Raji (cell line): ENCODE data around the gene CACNA1C.

Experiments
- POLR2A ChIP-seq: IDR thresholded peaks from 2 replicates; pipeline ENCODE4 v1.6.1; 2011; ENCODE audit warnings: low read depth, low read length, control low read depth; ENCODE audit not compliant: insufficient read depth

CACNA1C gene

GRCh38 chr12:2439332-2440100 lies 386.7 kb downstream of the CACNA1C start:
- TF ChIP-seq POLR2A = no peak

DNA sequence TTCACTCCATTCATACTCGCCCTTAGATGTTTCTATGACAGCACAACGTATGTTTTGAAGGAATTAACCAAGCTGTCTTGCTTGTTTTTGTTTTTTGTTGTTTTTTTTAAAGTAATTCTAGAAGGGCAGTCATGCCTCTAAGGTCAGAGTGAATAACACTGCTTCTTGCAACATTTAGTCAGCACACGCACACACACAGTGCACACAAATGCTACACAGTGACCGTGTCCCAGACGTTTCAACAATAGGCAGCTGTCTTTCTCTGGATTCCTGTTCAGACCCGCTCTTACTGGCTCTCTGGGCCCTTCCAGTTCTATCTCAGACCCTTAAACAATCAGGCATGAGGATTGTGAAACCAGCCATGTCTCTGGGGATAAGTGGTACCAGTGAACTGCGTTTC lies 391.0 kb downstream of the CACNA1C start:
- no peak for TF ChIP-seq POLR2A

DNA sequence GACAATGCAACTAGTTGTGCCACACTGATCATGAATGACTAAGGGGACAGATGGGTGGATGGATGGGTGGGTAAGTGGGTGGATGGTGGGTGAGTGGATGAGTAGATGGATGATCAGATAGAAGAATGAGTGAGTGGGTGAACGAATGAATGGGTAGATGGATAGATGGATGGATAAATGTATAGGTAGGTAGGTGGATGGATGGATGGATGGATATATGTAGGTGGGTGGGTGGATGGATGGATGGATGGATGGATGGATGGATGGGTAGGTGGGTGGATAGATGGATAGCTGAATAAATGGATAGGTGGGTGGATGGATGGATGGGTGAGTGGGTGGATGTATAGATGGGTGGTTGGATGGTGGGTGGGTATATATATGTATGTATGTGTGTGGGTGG lies 393.2 kb downstream of the CACNA1C start:
- no peak for TF ChIP-seq POLR2A

GRCh38 chr12:2447861-2448260 lies 395.1 kb downstream of the CACNA1C start:
- no peak for TF ChIP-seq POLR2A

DNA sequence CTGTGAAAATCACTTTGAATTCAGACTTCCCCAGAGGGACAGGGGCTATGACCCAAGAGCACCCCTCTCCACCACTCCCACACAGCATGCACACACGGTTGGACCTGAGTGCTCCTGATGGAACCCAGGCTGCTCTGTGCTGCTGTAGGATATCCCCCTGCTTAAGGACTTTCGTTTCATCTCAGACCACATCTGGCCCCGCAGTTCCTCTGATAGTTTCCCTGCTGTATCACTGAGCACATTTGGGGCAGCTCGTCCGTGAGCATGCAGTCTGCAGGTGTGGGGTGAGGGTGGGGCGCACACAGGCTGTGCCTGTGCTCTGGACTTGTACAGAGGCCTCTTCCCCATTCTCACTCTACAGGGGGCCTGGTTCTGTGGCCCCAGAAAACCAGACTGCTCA lies 396.8 kb downstream of the CACNA1C start:
- no peak for TF ChIP-seq POLR2A

DNA sequence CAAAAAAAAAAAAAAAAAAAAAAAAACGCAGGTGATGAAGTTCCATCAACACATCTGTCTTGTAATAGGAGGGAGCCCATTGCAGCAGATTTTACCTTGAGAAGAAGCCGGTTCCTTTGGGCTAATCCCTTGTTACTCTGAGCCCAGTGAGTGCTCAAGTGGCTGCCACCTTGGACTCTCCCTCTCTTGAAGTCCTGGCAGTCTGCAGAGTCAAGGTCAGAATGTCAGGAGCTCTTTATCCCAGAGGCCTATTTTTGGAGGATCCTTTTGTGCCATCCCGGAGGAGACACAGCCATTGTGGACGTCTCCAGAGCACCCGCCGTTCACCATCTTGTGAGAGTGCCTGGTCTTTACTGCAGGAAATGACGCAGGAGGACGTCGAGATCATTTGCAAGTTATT lies 397.8 kb downstream of the CACNA1C start:
- no peak for TF ChIP-seq POLR2A

- no peak for TF ChIP-seq POLR2A
These were observed 398.2 kb downstream of the CACNA1C start for GRCh38 chr12:2451025-2451424.

DNA sequence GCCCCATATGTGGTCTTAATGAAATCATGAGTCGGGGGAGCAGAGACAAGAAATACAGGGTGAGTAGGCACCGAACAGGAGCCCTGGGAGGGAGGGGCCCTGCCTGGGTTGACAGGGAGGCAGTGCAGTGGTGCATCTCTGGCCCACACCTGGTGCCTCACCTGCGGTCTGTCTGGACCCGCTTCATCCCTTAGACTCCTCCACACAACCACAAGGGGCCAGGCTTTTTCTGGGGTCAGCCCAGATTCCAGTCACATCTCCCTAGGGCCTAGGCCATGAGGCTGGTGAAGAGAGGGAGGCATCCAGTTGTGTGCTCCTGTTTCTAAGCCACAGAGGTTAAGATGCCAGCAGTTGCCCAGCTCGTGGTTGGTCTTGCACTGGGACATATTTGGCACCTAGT lies 398.7 kb downstream of the CACNA1C start:
- no peak for TF ChIP-seq POLR2A

DNA sequence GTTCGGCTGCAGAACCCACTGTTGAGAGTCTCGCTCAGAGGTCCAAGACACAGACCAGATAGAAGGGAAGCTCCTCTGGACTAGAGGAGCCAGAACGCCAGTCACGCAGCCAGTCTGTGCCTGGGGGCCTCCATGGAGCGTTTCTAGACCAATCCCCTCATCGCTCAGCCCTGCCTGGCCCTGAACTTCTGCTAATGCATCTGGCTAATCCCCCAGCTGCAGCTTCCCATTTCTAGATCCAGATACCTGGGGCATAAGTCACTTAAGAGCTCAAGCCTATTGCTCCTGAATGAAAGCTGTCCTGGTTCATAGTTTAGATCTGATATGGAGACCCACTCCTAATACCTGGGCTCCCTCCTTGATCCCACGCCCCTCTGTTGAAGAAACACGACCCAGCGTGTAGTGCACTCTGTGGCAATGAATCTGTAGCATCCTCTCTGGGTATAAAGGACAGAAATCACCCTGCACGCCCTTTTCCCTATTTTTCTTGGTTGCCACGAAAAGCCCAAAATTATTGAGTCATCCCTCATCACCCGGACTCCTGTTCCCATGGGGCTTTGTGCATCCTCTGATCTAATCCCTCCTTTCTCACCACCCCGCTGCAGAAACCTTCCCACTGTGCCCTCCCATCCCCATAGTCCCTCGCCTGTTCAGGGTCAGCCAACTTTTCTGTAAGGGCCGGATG lies 400.4 kb downstream of the CACNA1C start:
- TF ChIP-seq POLR2A = no peak

GRCh38 chr12:2453761-2454090 lies 400.9 kb downstream of the CACNA1C start:
- TF ChIP-seq POLR2A = no peak

- no peak for TF ChIP-seq POLR2A
These were observed 401.9 kb downstream of the CACNA1C start for GRCh38 chr12:2454601-2455177.

GRCh38 chr12:2455410-2455809 lies 402.6 kb downstream of the CACNA1C start:
- TF ChIP-seq POLR2A = no peak

GRCh38 chr12:2456122-2456812 lies 403.5 kb downstream of the CACNA1C start:
- no peak for TF ChIP-seq POLR2A

DNA sequence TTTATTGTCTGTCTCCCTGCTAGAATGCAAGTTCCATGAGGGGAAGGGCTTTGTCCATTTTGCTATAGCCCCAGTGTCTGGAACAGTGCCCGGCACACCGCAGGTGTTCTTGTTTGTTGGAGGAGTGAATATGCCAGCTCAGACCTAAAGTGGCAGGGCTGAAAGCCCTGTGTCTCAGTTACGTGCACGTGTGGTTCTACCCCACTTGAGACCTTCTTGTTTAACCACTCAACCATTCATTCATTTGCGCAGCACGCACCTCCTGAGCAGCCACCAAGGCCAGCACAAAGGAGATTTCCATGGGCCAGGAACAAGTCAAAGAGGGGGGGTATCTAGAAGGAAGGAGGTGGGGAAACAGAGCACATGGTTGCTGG lies 404.0 kb downstream of the CACNA1C start:
- no peak for TF ChIP-seq POLR2A

GRCh38 chr12:2457215-2457932 lies 404.6 kb downstream of the CACNA1C start:
- TF ChIP-seq POLR2A = no peak
